GM12874 (cell line): Measurements from ENCODE around the gene LARGE1.

Experiments used
- CTCF ChIP-seq: IDR thresholded peaks from 2 replicates; pipeline ENCODE4 v1.5.1; 2011; ENCODE audit warnings: low read depth, mild to moderate bottlenecking, control low read depth, low read length, moderate library complexity; ENCODE audit not compliant: insufficient read depth

LARGE1 gene

GRCh38 chr22:33831651-33832050, 88.6 kb downstream of the LARGE1 start:
- no peak for TF ChIP-seq CTCF

DNA sequence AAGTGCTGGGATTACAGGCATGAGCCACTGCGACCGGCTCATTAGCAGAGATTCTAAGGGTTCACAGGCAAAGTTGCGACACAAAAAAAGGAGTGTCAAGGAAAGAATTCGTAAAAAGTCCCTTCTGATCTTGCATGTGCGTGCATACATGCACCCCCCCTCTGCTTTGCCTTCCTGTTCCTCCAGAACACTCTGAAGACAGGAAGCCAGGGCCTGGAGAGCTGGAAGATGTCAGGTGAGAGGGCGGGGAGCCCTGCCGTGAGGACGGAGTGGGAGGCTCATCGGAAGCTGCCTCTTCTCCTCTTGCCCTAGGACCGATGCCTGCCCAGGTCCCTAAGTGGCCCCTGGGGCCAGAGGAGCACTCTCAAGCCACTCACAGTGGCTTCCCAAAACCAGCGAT, 89.1 kb downstream of the LARGE1 start:
- TF ChIP-seq CTCF: no peak

DNA sequence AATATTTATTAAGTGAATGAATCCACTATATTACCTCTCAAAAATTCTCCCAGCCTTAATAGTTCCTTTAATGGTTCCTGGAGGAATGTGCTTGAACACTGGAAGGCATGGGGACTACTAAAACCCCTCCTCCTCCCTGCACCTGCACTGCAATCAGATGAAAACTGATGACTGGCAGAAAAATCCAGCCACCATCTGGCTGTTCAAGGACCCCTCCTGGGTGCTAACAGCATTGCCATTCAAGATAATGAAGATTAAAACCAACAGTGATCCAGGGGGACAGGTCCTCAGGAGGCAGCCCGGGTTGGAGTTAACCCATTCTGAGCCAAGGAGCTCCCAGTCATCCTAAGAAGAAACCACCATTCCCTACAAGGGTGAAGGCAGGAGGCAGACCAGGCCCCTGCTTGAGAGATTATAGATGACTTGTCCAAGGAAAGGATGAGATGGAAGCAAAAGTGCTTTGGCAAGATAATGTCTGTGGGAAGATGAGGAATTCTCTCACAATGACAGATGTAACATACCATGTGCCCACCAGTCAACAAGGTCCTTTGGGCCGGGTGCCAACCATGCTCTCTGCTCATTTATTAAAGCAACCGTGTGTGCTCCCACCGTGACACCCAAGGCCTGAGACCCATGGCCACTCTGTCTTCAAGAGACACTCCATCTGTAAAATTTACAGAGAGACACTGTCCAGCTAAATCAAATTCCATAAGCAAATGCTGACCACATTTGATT, 90.6 kb downstream of the LARGE1 start:
- TF ChIP-seq CTCF: no peak

GRCh38 chr22:33828302-33828701, 92.0 kb downstream of the LARGE1 start:
- TF ChIP-seq CTCF: no peak

DNA sequence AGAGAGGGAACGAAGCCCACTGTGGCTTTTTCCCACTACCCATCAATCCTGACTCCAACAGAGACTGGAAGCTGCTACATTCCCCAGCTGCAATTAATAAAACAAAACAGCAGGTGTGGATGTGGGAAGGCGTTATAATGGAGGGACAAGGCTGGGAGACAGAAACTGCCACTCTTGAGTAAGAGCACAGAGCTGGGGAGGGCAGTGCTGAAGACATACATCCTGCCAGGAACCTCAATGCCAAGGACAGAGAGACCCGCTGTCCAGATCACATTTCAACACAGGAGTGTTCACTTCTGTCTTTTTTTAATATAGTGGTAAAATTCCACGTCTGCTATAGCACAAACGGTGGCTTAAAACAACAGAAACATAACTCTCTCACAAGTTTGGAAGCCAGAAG, 94.5 kb downstream of the LARGE1 start:
- TF ChIP-seq CTCF: no peak

- no peak for TF ChIP-seq CTCF
Observed at GRCh38 chr22:33823552-33823951, 96.7 kb downstream of the LARGE1 start.

DNA sequence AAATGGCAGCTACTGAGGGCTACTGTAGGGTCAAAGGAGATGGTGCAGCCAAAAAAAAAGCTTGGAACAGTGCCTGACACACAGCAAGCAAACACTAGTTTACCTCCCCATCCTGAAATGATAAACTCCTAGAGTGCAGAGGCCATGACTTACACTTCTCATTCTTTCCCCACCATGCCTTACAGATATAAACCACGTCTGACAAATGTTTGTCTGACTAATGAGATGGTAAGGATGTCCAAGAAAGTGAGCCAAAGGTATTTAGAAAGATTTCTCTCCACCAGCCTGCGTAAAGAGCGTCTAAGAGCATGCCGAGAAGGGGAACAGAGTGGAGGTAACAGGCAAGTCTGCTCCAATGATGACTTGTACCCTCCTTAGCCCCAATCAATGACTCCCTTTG, 99.0 kb downstream of the LARGE1 start:
- TF ChIP-seq CTCF: no peak
